Gastroesophageal sphincter (tissue), 4 donors: Measurements from ENCODE around the gene DYRK2. TPM values are rescaled to one million over a fixed set of nuclear protein-coding genes. Genes with fewer than 3 reads are reported as not detected.

Experiments
- ATAC-seq: fragments of 150-250 bp; one replicate; pipeline ENCODE4 v1.9.1; 2016; ENCODE audit warnings: mild to moderate bottlenecking, moderate library complexity
- H3K27ac ChIP-seq, 4 donors: fragments of 200-600 bp; sonication (generic) in 3 of 4; 1 replicate in 3 of 4; 2 replicates in 1 of 4; pipeline ENCODE4 v1.5.1; 2016 to 2019
- H3K27me3 ChIP-seq: fragments of 200-600 bp; sonication (generic); one replicate; pipeline ENCODE4 v1.5.1; 2019
- H3K36me3 ChIP-seq, 2 donors: fragments of 200-600 bp; sonication (generic); one replicate each; pipeline ENCODE4 v1.5.1; 2019; ENCODE audit warnings: control low read depth in 1 of 2
- H3K4me1 ChIP-seq, 3 donors: fragments of 200-600 bp; sonication (generic); 1 replicate in 2 of 3; 2 replicates in 1 of 3; pipeline ENCODE4 v1.5.1; 2016 to 2019; ENCODE audit warnings: control low read depth in 2 of 3
- H3K4me3 ChIP-seq, 2 donors: fragments of 200-600 bp; sonication (generic); one replicate each; pipeline ENCODE4 v1.5.1; 2019; ENCODE audit warnings: mild to moderate bottlenecking in 1 of 2, moderate library complexity in 1 of 2
- H3K9me3 ChIP-seq, 3 donors: fragments of 200-600 bp; sonication (generic); one replicate each; pipeline ENCODE4 v1.5.1; 2017 to 2019; ENCODE audit warnings: control low read depth in 2 of 3
- CTCF ChIP-seq, 4 experiments: fragments of 200-600 bp in 2 of 4; fragments of 450-650 bp in 2 of 4; sonication (generic) in 1 of 4; IDR thresholded peaks; one replicate each; pipeline ENCODE4 v1.5.1; 2017 to 2019; ENCODE audit warnings: antibody characterized with exemption in 4 of 4, mild to moderate bottlenecking in 2 of 4, moderate library complexity in 2 of 4
- EP300 ChIP-seq: sonication (generic); formaldehyde crosslinking; IDR thresholded peaks from one replicate; pipeline ENCODE4 v1.6.1; 2017; ENCODE audit warnings: antibody characterized with exemption, mild to moderate bottlenecking
- POLR2A ChIP-seq, 2 donors: fragments of 450-650 bp; IDR thresholded peaks; one replicate each; pipeline ENCODE4 v1.6.1; 2017; ENCODE audit warnings: antibody characterized with exemption in 2 of 2, mild to moderate bottlenecking in 2 of 2, moderate library complexity in 1 of 2
- POLR2AphosphoS5 ChIP-seq: sonication (generic); formaldehyde crosslinking; IDR thresholded peaks from one replicate; pipeline ENCODE4 v1.6.1; 2017; ENCODE audit warnings: antibody characterized with exemption
- WGBS, 2 donors: methylation state at CpG; one replicate each; pipeline ENCODE4 v1.1.5; 2018; ENCODE audit warnings: low coverage in 1 of 2; 5-methylcytosine and 5-hydroxymethylcytosine counted together
- total RNA-seq, 4 donors: library from RNA; depleted of rRNA; stranded (reverse); fragments of >200 nt; gene quantifications; one replicate each; pipeline ENCODE4 v1.1.0, GENCODE V29; 2016

The DYRK2 gene
- total RNA-seq, 4 donors from 2014 or later: 24.0 to 58.2 (median 32.2) TPM

GRCh38 chr12:67651132-67651695 lies 2.7 kb downstream of the DYRK2 start:
- TF ChIP-seq CTCF (IDR thresholded peaks at IDR 0.05) (peak in 3 of 4 experiments; percentile 39 to 56 (median 53)), POLR2AphosphoS5 (no peak)
- Histone ChIP-seq H3K4me3 (peak overlapping the region; percentile 97 to 100), H3K36me3 (no peaks in the 10 kb centered on the region), H3K27ac (peak overlapping the region in 3 of 4 donors; percentile 96 to 98 (median 97)), H3K9me3 (no peaks in the 10 kb centered on the region), H3K27me3 (no peaks in the 10 kb centered on the region), H3K4me1 (peaks cover 3 to 69% (median 31%) of the 10 kb centered on the region in 3 donors)
- 13 to 15% methylated on average over 4 to 5 of the region's 5 CpGs for WGBS, 2 donors
- ATAC-seq: no peak

GRCh38 chr12:67655829-67656228 lies 7.3 kb downstream of the DYRK2 start:
- Histone ChIP-seq H3K4me1 (peaks cover 8 to 91% (median 43%) of the 10 kb centered on the region in 3 donors), H3K36me3 (peaks cover 0 to 24% of the 10 kb centered on the region in 2 donors), H3K9me3 (no peaks in the 10 kb centered on the region), H3K27me3 (no peaks in the 10 kb centered on the region), H3K4me3 (no peak overlapping the region), H3K27ac (peak overlapping the region in 2 of 4 donors; percentile 14 to 38)
- no peak for TF ChIP-seq POLR2AphosphoS5
- no peak for TF ChIP-seq POLR2A (IDR thresholded peaks at IDR 0.05)
- no peak for TF ChIP-seq CTCF (IDR thresholded peaks at IDR 0.05)
- TF ChIP-seq EP300: no peak
- no peak for ATAC-seq

- H3K27ac ChIP-seq: peak overlapping the region in 2 of 4 donors; percentile 14 to 38
- WGBS, 2 donors: 38 to 80% methylated on average over 1 to 2 of the region's 2 CpGs
Measured at GRCh38 chr12:67656251-67656650, 7.7 kb downstream of the DYRK2 start.

GRCh38 chr12:67658486-67658885 lies 9.9 kb downstream of the DYRK2 start:
- Histone ChIP-seq H3K4me1 (peaks cover 8 to 91% (median 34%) of the 10 kb centered on the region in 3 donors), H3K4me3 (no peak overlapping the region), H3K9me3 (no peaks in the 10 kb centered on the region), H3K27me3 (no peaks in the 10 kb centered on the region), H3K36me3 (peaks cover 0 to 24% of the 10 kb centered on the region in 2 donors), H3K27ac (peak overlapping the region in 3 of 4 donors; percentile 43 to 62 (median 52))
- TF ChIP-seq EP300 (no peak), POLR2AphosphoS5 (no peak), POLR2A (IDR thresholded peaks at IDR 0.05) (no peak), CTCF (IDR thresholded peaks at IDR 0.05) (no peak)
- WGBS, 2 donors: 63 to 75% methylated on average over 4 to 8 of the region's 8 CpGs
- ATAC-seq: no peak

More at GRCh38 chr12:67656251-67656650, 7.7 kb downstream of the DYRK2 start:
- Histone ChIP-seq H3K4me3 (no peak overlapping the region), H3K36me3 (peaks cover 0 to 24% of the 10 kb centered on the region in 2 donors), H3K27me3 (no peaks in the 10 kb centered on the region), H3K4me1 (peaks cover 8 to 91% (median 46%) of the 10 kb centered on the region in 3 donors), H3K9me3 (no peaks in the 10 kb centered on the region)
- ATAC-seq: no peak
- TF ChIP-seq CTCF (IDR thresholded peaks at IDR 0.05): no peak
- no peak for TF ChIP-seq POLR2A (IDR thresholded peaks at IDR 0.05)
- TF ChIP-seq POLR2AphosphoS5: no peak
- no peak for TF ChIP-seq EP300

GRCh38 chr12:67659292-67659691 lies 10.7 kb downstream of the DYRK2 start:
- Histone ChIP-seq H3K36me3 (peaks cover 0 to 24% of the 10 kb centered on the region in 2 donors), H3K4me1 (peaks cover 8 to 91% (median 28%) of the 10 kb centered on the region in 3 donors), H3K27ac (peak overlapping the region; percentile 7 to 62 (median 48)), H3K27me3 (no peaks in the 10 kb centered on the region), H3K4me3 (peak overlapping the region in 1 of 2 donors; percentile 6), H3K9me3 (no peaks in the 10 kb centered on the region)
- 3 to 21% methylated on average over 3 to 4 of the region's 4 CpGs for WGBS, 2 donors
- no peak for ATAC-seq
- no peak for TF ChIP-seq EP300
- no peak for TF ChIP-seq POLR2AphosphoS5
- no peak for TF ChIP-seq POLR2A (IDR thresholded peaks at IDR 0.05)
- TF ChIP-seq CTCF (IDR thresholded peaks at IDR 0.05): no peak
